BJ (cell line): Measurements from ENCODE around the gene ART3. TPM values are rescaled to one million over a fixed set of nuclear protein-coding genes. Genes with fewer than 3 reads are reported as not detected.

Source experiments
- CTCF ChIA-PET: fragments of 350-600 bp; formaldehyde crosslinking; extraction: SDS; loops from one replicate; lab custom pipeline; 2021; ENCODE audit warnings: antibody characterized with exemption, inconsistent platforms; lab: Yijun Ruan, JAX
- POLR2A ChIA-PET: fragments of 300-600 bp; sonication (Branson Sonifier 250); formaldehyde crosslinking; extraction: SDS; loops from one replicate; lab custom pipeline; 2021; ENCODE audit warnings: antibody characterized with exemption; lab: Charles Lee
- DNase-seq: peaks from one replicate; pipeline ENCODE4 v3.0.0-alpha.2; 2011; ENCODE audit warnings: low read depth
- H3K27me3 ChIP-seq: 2 replicates; pipeline ENCODE4 v1.6.0; 2011; ENCODE audit warnings: low read length; ENCODE audit not compliant: control insufficient read depth, insufficient read depth
- H3K36me3 ChIP-seq: 2 replicates; pipeline ENCODE4 v1.5.1; 2011; ENCODE audit warnings: low read length; ENCODE audit not compliant: control insufficient read depth, insufficient read depth
- H3K4me3 ChIP-seq: 2 replicates; pipeline ENCODE4 v1.5.1; 2011; ENCODE audit warnings: low read depth, mild to moderate bottlenecking, control low read depth, low read length
- polyA plus RNA-seq: library from polyadenylated mRNA; depleted of rRNA; stranded (reverse); fragments of >200 nt; gene quantifications from 2 replicates; pipeline ENCODE4 v1.2.3, GENCODE V29; 2011
- TF ChIP-seq, protein P1 (sequence below): IDR thresholded peaks from 2 replicates; pipeline ENCODE4 v1.5.1; 2011; ENCODE audit warnings: low read depth, mild to moderate bottlenecking, control low read depth, inconsistent platforms, low read length, moderate library complexity; ENCODE audit not compliant: insufficient read depth

The ART3 gene
- polyA plus RNA-seq, 1 experiment: not detected

DNA sequence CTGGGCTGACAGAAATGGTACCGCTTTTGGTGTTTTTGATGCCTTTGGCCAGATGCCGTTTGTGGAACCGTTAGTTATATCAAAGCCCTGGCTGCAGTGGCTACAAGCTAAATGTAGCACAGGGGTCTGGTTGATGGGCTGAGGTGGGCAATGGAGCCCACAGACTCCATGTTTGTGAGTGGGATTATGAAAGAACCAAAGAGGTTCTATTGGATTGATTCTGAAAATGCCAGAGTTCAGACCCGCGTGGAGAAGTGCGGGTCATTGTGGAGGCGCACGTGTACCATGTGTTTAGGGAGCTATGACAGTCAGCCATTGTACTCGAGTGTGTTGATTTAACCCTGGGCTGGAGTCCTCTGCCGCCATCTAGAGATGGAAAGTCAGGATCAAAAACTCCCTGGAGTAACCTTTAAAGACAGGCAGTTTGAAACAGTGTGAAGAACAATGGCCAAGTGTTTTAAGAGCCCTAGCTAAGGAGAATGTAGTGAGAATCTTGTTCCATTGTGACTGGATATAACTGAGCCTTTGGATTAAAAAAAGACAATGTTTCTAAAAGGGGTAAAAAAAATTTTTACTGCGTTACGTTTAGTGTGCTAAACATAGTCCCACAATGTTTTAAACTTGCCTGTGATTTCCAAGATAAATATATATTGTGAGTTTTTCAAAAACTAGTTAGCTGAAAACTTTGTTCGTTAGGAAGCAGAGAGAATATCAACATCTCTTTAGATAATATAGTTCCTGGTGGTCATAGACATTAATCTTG, 12.7 kb downstream of the ART3 start:
- POLR2A ChIA-PET: no interaction called here
- H3K27me3 ChIP-seq: peaks cover 7% of the 10 kb centered on the region
- no peaks in the 10 kb centered on the region for H3K36me3 ChIP-seq
- CTCF ChIA-PET: interaction anchor here (0.5 to 2.3 kb wide), 8 partner anchors 9 to 1833 kb away, joined by 3 to 11 read pairs (median 4); no protein-coding TSS in a partner anchor
- DNase-seq: no peak
- no peak overlapping the region for H3K4me3 ChIP-seq
- TF ChIP-seq, protein P1, sequence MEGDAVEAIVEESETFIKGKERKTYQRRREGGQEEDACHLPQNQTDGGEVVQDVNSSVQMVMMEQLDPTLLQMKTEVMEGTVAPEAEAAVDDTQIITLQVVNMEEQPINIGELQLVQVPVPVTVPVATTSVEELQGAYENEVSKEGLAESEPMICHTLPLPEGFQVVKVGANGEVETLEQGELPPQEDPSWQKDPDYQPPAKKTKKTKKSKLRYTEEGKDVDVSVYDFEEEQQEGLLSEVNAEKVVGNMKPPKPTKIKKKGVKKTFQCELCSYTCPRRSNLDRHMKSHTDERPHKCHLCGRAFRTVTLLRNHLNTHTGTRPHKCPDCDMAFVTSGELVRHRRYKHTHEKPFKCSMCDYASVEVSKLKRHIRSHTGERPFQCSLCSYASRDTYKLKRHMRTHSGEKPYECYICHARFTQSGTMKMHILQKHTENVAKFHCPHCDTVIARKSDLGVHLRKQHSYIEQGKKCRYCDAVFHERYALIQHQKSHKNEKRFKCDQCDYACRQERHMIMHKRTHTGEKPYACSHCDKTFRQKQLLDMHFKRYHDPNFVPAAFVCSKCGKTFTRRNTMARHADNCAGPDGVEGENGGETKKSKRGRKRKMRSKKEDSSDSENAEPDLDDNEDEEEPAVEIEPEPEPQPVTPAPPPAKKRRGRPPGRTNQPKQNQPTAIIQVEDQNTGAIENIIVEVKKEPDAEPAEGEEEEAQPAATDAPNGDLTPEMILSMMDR: peak; percentile 74

DNA sequence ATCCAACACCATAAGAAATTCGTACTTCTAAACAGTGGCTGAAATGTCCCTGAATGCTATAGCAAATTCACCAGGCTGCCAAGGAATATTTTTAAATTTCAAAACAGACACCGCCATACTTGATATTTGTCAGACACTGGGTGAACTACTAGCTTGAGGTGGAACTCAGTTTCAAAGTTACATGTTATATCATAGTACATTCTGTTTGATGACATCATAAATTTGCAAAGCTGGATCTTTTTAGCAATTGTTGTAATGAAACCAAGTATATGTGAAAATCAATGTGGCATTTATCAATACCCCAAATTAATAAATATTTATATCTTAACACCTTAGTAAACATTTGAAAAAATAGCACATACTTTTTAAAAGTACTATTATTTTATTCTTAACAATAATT, 14.2 kb downstream of the ART3 start:
- Histone ChIP-seq H3K36me3 (no peaks in the 10 kb centered on the region), H3K4me3 (no peak overlapping the region), H3K27me3 (peaks cover 4% of the 10 kb centered on the region)
- POLR2A ChIA-PET: no interaction called here
- CTCF ChIA-PET: interaction anchor here (1.0 to 1.4 kb wide), 2 partner anchors 35 to 93 kb away, joined by 4 read pairs; no protein-coding TSS in a partner anchor
- TF ChIP-seq, protein P1: no peak
- no peak for DNase-seq

DNA sequence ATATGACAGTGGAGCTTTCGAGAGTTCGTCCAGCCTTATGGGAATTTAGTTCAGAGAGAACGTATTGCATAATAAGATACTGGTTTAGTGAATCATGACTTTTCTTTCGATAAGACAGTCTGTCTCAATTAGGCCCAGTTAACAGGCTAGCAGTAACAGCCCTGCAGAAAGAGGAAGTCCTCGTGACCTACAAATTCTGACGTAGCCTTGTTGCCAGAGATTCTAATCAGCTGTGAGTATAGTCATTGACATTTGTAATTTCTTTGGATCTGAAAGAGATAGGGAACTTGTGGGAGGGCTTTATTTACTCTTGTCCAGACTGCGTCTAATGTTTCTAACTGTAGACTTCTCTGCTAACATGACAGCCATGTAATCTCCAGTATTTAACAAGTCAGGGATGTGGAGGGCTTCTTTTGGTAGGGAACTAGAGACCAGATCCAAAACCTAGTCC, 15.8 kb downstream of the ART3 start:
- Histone ChIP-seq H3K27me3 (peaks cover 2% of the 10 kb centered on the region), H3K4me3 (no peak overlapping the region), H3K36me3 (no peaks in the 10 kb centered on the region)
- ChIA-PET POLR2A (no interaction called here), CTCF (interaction anchor here (0.9 to 1.6 kb wide), 2 partner anchors 9 to 174 kb away, joined by 4 read pairs; no protein-coding TSS in a partner anchor)
- TF ChIP-seq, protein P1: no peak
- peak; percentile 54 for DNase-seq

DNA sequence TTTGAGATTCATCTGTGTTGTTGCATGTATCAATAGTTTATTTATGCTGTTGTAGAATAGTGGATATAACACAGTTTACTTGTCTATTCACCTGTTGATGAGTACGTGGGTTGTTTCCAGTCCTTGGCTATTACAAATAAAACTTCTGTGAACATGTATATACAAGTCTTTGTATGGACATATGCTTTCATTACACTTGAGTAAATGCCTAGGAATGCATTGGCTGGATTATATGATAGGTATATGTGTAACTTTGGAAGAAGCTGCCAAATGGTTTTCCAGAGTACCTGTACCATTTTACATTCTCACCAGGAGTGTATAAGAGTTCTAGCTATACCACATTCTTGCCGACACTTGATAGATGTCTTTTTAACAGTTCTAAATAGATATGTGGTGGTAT, 16.5 kb downstream of the ART3 start:
- no peaks in the 10 kb centered on the region for H3K36me3 ChIP-seq
- no peak overlapping the region for H3K4me3 ChIP-seq
- CTCF ChIA-PET: interaction anchor here (1.6 kb wide), 1 partner anchor 8 kb away, joined by 4 read pairs; no protein-coding TSS in a partner anchor
- H3K27me3 ChIP-seq: peaks cover 2% of the 10 kb centered on the region
- TF ChIP-seq, protein P1: no peak
- POLR2A ChIA-PET: no interaction called here
- DNase-seq: no peak

DNA sequence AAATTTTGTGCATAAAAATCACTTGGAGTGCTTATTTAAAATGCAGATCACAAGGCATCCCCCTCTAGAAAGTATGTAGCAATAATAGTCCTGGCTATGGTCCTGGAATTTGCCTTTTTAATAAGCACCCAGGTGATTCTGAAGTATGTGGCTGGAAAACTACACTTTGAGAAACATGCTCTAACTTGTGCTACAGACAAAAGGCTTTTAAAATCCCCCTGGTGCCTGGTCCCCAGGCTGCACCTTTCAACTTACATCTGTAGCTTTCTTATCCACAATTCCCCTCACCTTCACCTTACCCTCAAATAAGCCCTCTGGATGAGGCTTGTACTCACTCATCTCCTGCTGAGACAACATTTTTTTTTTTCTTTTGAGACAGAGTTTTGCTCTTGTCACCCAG, 21.1 kb downstream of the ART3 start:
- H3K36me3 ChIP-seq: no peaks in the 10 kb centered on the region
- no peak overlapping the region for H3K4me3 ChIP-seq
- CTCF ChIA-PET: no interaction called here
- POLR2A ChIA-PET: no interaction called here
- H3K27me3 ChIP-seq: peaks cover 2% of the 10 kb centered on the region
- DNase-seq: no peak
- TF ChIP-seq, protein P1: no peak
